Panc1 (cell line): Measurements from ENCODE around the gene IL20RA.

Source experiments
- SIN3A ChIP-seq: IDR thresholded peaks from 2 replicates; pipeline ENCODE4 v1.6.1; 2012; ENCODE audit warnings: low read depth, mild to moderate bottlenecking, low read length, moderate library complexity, borderline replicate concordance; ENCODE audit not compliant: insufficient read depth
- TF ChIP-seq, protein P1 (sequence below): fragments of 450-650 bp; IDR thresholded peaks from 2 replicates; pipeline ENCODE4 v1.5.1; 2017; ENCODE audit warnings: mild to moderate bottlenecking

- no peak for TF ChIP-seq SIN3A
- TF ChIP-seq, protein P1, sequence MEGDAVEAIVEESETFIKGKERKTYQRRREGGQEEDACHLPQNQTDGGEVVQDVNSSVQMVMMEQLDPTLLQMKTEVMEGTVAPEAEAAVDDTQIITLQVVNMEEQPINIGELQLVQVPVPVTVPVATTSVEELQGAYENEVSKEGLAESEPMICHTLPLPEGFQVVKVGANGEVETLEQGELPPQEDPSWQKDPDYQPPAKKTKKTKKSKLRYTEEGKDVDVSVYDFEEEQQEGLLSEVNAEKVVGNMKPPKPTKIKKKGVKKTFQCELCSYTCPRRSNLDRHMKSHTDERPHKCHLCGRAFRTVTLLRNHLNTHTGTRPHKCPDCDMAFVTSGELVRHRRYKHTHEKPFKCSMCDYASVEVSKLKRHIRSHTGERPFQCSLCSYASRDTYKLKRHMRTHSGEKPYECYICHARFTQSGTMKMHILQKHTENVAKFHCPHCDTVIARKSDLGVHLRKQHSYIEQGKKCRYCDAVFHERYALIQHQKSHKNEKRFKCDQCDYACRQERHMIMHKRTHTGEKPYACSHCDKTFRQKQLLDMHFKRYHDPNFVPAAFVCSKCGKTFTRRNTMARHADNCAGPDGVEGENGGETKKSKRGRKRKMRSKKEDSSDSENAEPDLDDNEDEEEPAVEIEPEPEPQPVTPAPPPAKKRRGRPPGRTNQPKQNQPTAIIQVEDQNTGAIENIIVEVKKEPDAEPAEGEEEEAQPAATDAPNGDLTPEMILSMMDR: no peak
Measured at GRCh38 chr6:137010128-137010718, 34.5 kb downstream of the IL20RA start.
